WTC11 (cell line): ENCODE measurements around the gene UCK1. TPM values are rescaled to one million over a fixed set of nuclear protein-coding genes. Genes with fewer than 3 reads are reported as not detected.

Source experiments
- ATAC-seq: fragments of 200-7000 bp; cut with Tn5 transposase; 2 replicates; pipeline ENCODE4 v1.10.0; 2021; ENCODE audit warnings: mild to moderate bottlenecking, moderate library complexity
- CTCF ChIA-PET: fragments of 300-600 bp; sonication (Branson Sonifier 250); formaldehyde crosslinking; loops from one replicate; lab custom pipeline; 2021; ENCODE audit warnings: antibody characterized with exemption; lab: Charles Lee
- POLR2A ChIA-PET: fragments of 350-600 bp; sonication (Branson Sonifier 250); formaldehyde crosslinking; loops from one replicate; lab custom pipeline; 2021; ENCODE audit warnings: antibody characterized with exemption; lab: Charles Lee
- DNase-seq: peaks from one replicate; pipeline ENCODE4 v3.0.0; 2021; ENCODE audit warnings: low spot score
- H3K27ac Mint-ChIP-seq: 2 replicates; pipeline ENCODE4 v1.8.0; 2021; ENCODE audit warnings: mixed read lengths
- H3K27me3 Mint-ChIP-seq: 2 replicates; pipeline ENCODE4 v1.8.0; 2021; ENCODE audit warnings: low read depth, mild to moderate bottlenecking, moderate library complexity, mixed read lengths
- H3K36me3 Mint-ChIP-seq: 2 replicates; pipeline ENCODE4 v1.8.0; 2021; ENCODE audit warnings: mixed read lengths
- H3K4me1 Mint-ChIP-seq: 2 replicates; pipeline ENCODE4 v1.8.0; 2022; ENCODE audit warnings: mixed read lengths
- H3K4me3 Mint-ChIP-seq: 2 replicates; pipeline ENCODE4 v1.8.0; 2021; ENCODE audit warnings: mild to moderate bottlenecking, moderate library complexity, mixed read lengths
- H3K9me3 Mint-ChIP-seq: 2 replicates; pipeline ENCODE4 v1.8.0; 2021; ENCODE audit warnings: mixed read lengths
- ATF6 ChIP-seq: sonication (generic); formaldehyde crosslinking; IDR thresholded peaks from 2 replicates; pipeline ENCODE4 v1.8.1; 2023; ENCODE audit warnings: mild to moderate bottlenecking, missing genetic modification reagents
- CDX4 ChIP-seq: fragments of 250-450 bp; sonication (Bioruptor Pico); IDR thresholded peaks from 2 replicates; pipeline ENCODE4 v1.9.0; 2021; ENCODE audit warnings: moderate library complexity, mild to moderate bottlenecking, inconsistent platforms, borderline replicate concordance
- CREB1 ChIP-seq: sonication (generic); formaldehyde crosslinking; IDR thresholded peaks from 2 replicates; pipeline ENCODE4 v1.8.0; 2023; ENCODE audit warnings: mild to moderate bottlenecking, missing genetic modification reagents
- E2F4 ChIP-seq: sonication (generic); formaldehyde crosslinking; IDR thresholded peaks from 2 replicates; pipeline ENCODE4 v1.8.1; 2022; ENCODE audit warnings: low read depth, mild to moderate bottlenecking, moderate library complexity, missing genetic modification reagents, borderline replicate concordance
- ETV6 ChIP-seq: sonication (generic); formaldehyde crosslinking; IDR thresholded peaks from 2 replicates; pipeline ENCODE4 v1.8.1; 2022; ENCODE audit warnings: mild to moderate bottlenecking, missing genetic modification reagents
- FOXJ3 ChIP-seq: sonication (generic); formaldehyde crosslinking; IDR thresholded peaks from 2 replicates; pipeline ENCODE4 v1.9.0; 2021; ENCODE audit warnings: missing genetic modification reagents, mild to moderate bottlenecking, borderline replicate concordance
- GRHL2 ChIP-seq: fragments of 250-450 bp; sonication (Bioruptor Pico); IDR thresholded peaks from 2 replicates; pipeline ENCODE4 v1.8.0; 2022; ENCODE audit warnings: mild to moderate bottlenecking, moderate library complexity; ENCODE audit not compliant: insufficient replicate concordance, severe bottlenecking
- JAZF1 ChIP-seq: fragments of 250-450 bp; sonication (Bioruptor Pico); IDR thresholded peaks from 2 replicates; pipeline ENCODE4 v1.9.0; 2021; ENCODE audit warnings: moderate library complexity, mild to moderate bottlenecking, inconsistent platforms
- MLX ChIP-seq: sonication (generic); formaldehyde crosslinking; IDR thresholded peaks from 2 replicates; pipeline ENCODE4 v1.8.1; 2023; ENCODE audit warnings: mild to moderate bottlenecking, missing genetic modification reagents, moderate library complexity
- NFATC4 ChIP-seq: fragments of 250-450 bp; sonication (Bioruptor Pico); IDR thresholded peaks from 2 replicates; pipeline ENCODE4 v1.9.0; 2021; ENCODE audit warnings: mild to moderate bottlenecking
- PRDM15 ChIP-seq: sonication (generic); formaldehyde crosslinking; IDR thresholded peaks from 2 replicates; pipeline ENCODE4 v1.8.0; 2022; ENCODE audit warnings: missing genetic modification reagents
- TEAD1 ChIP-seq: sonication (generic); formaldehyde crosslinking; IDR thresholded peaks from 2 replicates; pipeline ENCODE4 v1.8.0; 2022; ENCODE audit warnings: mild to moderate bottlenecking, missing genetic modification reagents
- TEAD4 ChIP-seq: sonication (generic); formaldehyde crosslinking; IDR thresholded peaks from 2 replicates; pipeline ENCODE4 v1.8.0; 2022; ENCODE audit warnings: mild to moderate bottlenecking, missing genetic modification reagents
- USF2 ChIP-seq: sonication (generic); formaldehyde crosslinking; IDR thresholded peaks from 2 replicates; pipeline ENCODE4 v1.8.1; 2023; ENCODE audit warnings: mild to moderate bottlenecking, missing genetic modification reagents, moderate library complexity
- ZBTB43 ChIP-seq: sonication (generic); formaldehyde crosslinking; IDR thresholded peaks from 2 replicates; pipeline ENCODE4 v1.8.1; 2023; ENCODE audit warnings: mild to moderate bottlenecking, missing genetic modification reagents
- ZNF138 ChIP-seq: sonication (generic); formaldehyde crosslinking; conservative IDR thresholded peaks from 2 replicates; pipeline ENCODE4 v1.8.1; 2022; ENCODE audit warnings: mild to moderate bottlenecking, moderate library complexity, missing genetic modification reagents
- ZNF263 ChIP-seq: sonication (generic); formaldehyde crosslinking; IDR thresholded peaks from 2 replicates; pipeline ENCODE4 v1.8.1; 2022; ENCODE audit warnings: low read depth, mild to moderate bottlenecking, moderate library complexity, missing genetic modification reagents
- ZNF512 ChIP-seq: sonication (generic); formaldehyde crosslinking; IDR thresholded peaks from 2 replicates; pipeline ENCODE4 v1.8.1; 2022; ENCODE audit warnings: missing genetic modification reagents, borderline replicate concordance
- ZNF671 ChIP-seq: fragments of 250-450 bp; sonication (Bioruptor Pico); IDR thresholded peaks from 2 replicates; pipeline ENCODE4 v1.8.0; 2021; ENCODE audit warnings: mild to moderate bottlenecking
- ZSCAN18 ChIP-seq: fragments of 250-450 bp; sonication (Bioruptor Pico); IDR thresholded peaks from 2 replicates; pipeline ENCODE4 v2.1.2; 2022; ENCODE audit warnings: mild to moderate bottlenecking, moderate library complexity
- total RNA-seq: library from RNA; stranded (reverse); gene quantifications from 3 replicates; pipeline ENCODE4 v1.2.3, GENCODE V29; 2021

UCK1 gene
- total RNA-seq, 1 experiment from 2014 or later: 29.6 TPM

GRCh38 chr9:131495785-131496184 is 35.3 kb downstream of the UCK1 start:
- H3K4me3 Mint-ChIP-seq: no peak overlapping the region
- H3K27me3 Mint-ChIP-seq: no peaks in the 10 kb centered on the region
- ATAC-seq: no peak
- CTCF ChIA-PET: no interaction called here
- no peaks in the 10 kb centered on the region for H3K9me3 Mint-ChIP-seq
- H3K4me1 Mint-ChIP-seq: 0 out of 2 replicates have a peak, but pooled peaks cover 2% of the 10 kb centered on the region
- POLR2A ChIA-PET: no interaction called here
- H3K27ac Mint-ChIP-seq: 0 out of 2 replicates have a peak overlapping the region, but pooled peaks have one; percentile 27
- TF ChIP-seq PRDM15 (CRISPR knock-in tag) (no peak), USF2 (CRISPR knock-in tag) (no peak), TEAD1 (CRISPR knock-in tag) (no peak), ZSCAN18 (no peak), MLX (no peak), GRHL2 (CRISPR knock-in tag) (no peak), ZNF138 (no peak), ZBTB43 (no peak), JAZF1 (CRISPR knock-in tag) (no peak), CDX4 (CRISPR knock-in tag) (no peak), TEAD4 (CRISPR knock-in tag) (no peak), NFATC4 (CRISPR knock-in tag) (no peak), ZNF263 (CRISPR knock-in tag) (no peak), CREB1 (CRISPR knock-in tag) (no peak), E2F4 (no peak)
- TF ChIP-seq, all 79 proteins: peak for 0
- H3K36me3 Mint-ChIP-seq: peaks cover 84% of the 10 kb centered on the region
- no peak for DNase-seq

- ATAC-seq: no peak
- Mint-ChIP-seq H3K27ac (no peak overlapping the region), H3K36me3 (peaks cover 88% of the 10 kb centered on the region), H3K4me3 (no peak overlapping the region), H3K9me3 (no peaks in the 10 kb centered on the region), H3K4me1 (no peaks in the 10 kb centered on the region), H3K27me3 (no peaks in the 10 kb centered on the region)
- POLR2A ChIA-PET: no interaction called here
- DNase-seq: no peak
- CTCF ChIA-PET: no interaction called here
- no peak for TF ChIP-seq ATF6 (CRISPR knock-in tag)
- TF ChIP-seq ETV6 (CRISPR knock-in tag): no peak
- no peak for TF ChIP-seq ZNF671 (CRISPR knock-in tag)
- TF ChIP-seq E2F4: no peak
- no peak for TF ChIP-seq FOXJ3 (CRISPR knock-in tag)
- no peak for TF ChIP-seq ZNF512 (CRISPR knock-in tag)
Measured at GRCh38 chr9:131494296-131494870, 36.7 kb downstream of the UCK1 start.
